ENCODE results near the gene EPN1. TPM values are rescaled to one million over a fixed set of nuclear protein-coding genes. Genes with fewer than 3 reads are reported as not detected.

Gene EPN1
- total and polyA plus RNA-seq, 2 of the 13 experiments (the other 11 are each of a cell fraction or from before 2014, with no cell fraction given), result 28.9 to 31.7 TPM

GRCh38 chr19:55654868-55655647 is 20.0 kb upstream of the EPN1 start, which contains the start of gene U2AF2 (continued):
- peak; percentile 23; the same call in 1 of the 2 replicates for TF ChIP-seq HNF1B (CRISPR knock-in tag; IDR thresholded peaks at IDR 0.05)
- no peak; the same call in 1 of the 2 replicates for TF ChIP-seq RXRA (CRISPR knock-in tag; IDR thresholded peaks at IDR 0.05)
- peak; percentile 24; the same call in 1 of the 2 replicates for TF ChIP-seq ZNF773 (CRISPR knock-in tag; IDR thresholded peaks at IDR 0.05; ENCODE audit: borderline replicate concordance)
- peak; percentile 87 for TF ChIP-seq ZNF607 (CRISPR knock-in tag; IDR thresholded peaks at IDR 0.05; ENCODE audit: borderline replicate concordance)
- TF ChIP-seq GZF1 (CRISPR knock-in tag; IDR thresholded peaks at IDR 0.05), result no peak
- TF ChIP-seq TBX3 (IDR thresholded peaks at IDR 0.05; ENCODE audit: borderline replicate concordance), result no peak
- TF ChIP-seq SAFB2 (CRISPR knock-in tag; IDR thresholded peaks at IDR 0.05; ENCODE audit: borderline replicate concordance, low read depth), result peak; percentile 82
- TF ChIP-seq ATF7 (IDR thresholded peaks at IDR 0.05), result no peak
- TF ChIP-seq ATF7 (CRISPR knock-in tag; IDR thresholded peaks at IDR 0.05), result 0 out of 2 replicates have a peak, but pooled peaks have one; percentile 53
- no peak for TF ChIP-seq ZSCAN30 (CRISPR knock-in tag; IDR thresholded peaks at IDR 0.05)
- peak; percentile 52; the same call in 1 of the 2 replicates for TF ChIP-seq GLI4 (CRISPR knock-in tag; IDR thresholded peaks at IDR 0.05; ENCODE audit: borderline replicate concordance)
- TF ChIP-seq ZBTB34 (CRISPR knock-in tag; IDR thresholded peaks at IDR 0.05), result no peak
- TF ChIP-seq MTF2 (CRISPR knock-in tag; IDR thresholded peaks at IDR 0.05; ENCODE audit: borderline replicate concordance), result no peak
- TF ChIP-seq STAT5B (CRISPR knock-in tag; IDR thresholded peaks at IDR 0.05), result no peak
- no peak for TF ChIP-seq ZNF720 (CRISPR knock-in tag; IDR thresholded peaks at IDR 0.05)
- TF ChIP-seq HNF4A (CRISPR knock-in tag; IDR thresholded peaks at IDR 0.05), result no peak; the same call in 1 of the 2 replicates
- TF ChIP-seq ZMYM4 (CRISPR knock-in tag; IDR thresholded peaks at IDR 0.05), result peak; percentile 42; the same call in 1 of the 2 replicates
- no peak for TF ChIP-seq ZNF337 (CRISPR knock-in tag; IDR thresholded peaks at IDR 0.05; ENCODE audit: borderline replicate concordance, low read depth)
- TF ChIP-seq ZNF367 (CRISPR knock-in tag; IDR thresholded peaks at IDR 0.05; ENCODE audit: borderline replicate concordance), result no peak; the same call in 1 of the 2 replicates
- TF ChIP-seq ZNF430 (CRISPR knock-in tag; IDR thresholded peaks at IDR 0.05), result peak; percentile 62; the same call in 1 of the 2 replicates
- no peak for TF ChIP-seq TRIM22 (IDR thresholded peaks at IDR 0.05)
- no peak for TF ChIP-seq ZNF354B (CRISPR knock-in tag; IDR thresholded peaks at IDR 0.05)
- peak; percentile 84; the same call in 1 of the 2 replicates for TF ChIP-seq SP140L (CRISPR knock-in tag; IDR thresholded peaks at IDR 0.05; ENCODE audit: borderline replicate concordance)
